KG1 (cell line): ENCODE data around the gene SPNS2.

Experiments used
- DNase-seq: peaks from one replicate; lab custom pipeline; 2025; lab: John Stamatoyannopoulos, UW

Gene SPNS2

DNA sequence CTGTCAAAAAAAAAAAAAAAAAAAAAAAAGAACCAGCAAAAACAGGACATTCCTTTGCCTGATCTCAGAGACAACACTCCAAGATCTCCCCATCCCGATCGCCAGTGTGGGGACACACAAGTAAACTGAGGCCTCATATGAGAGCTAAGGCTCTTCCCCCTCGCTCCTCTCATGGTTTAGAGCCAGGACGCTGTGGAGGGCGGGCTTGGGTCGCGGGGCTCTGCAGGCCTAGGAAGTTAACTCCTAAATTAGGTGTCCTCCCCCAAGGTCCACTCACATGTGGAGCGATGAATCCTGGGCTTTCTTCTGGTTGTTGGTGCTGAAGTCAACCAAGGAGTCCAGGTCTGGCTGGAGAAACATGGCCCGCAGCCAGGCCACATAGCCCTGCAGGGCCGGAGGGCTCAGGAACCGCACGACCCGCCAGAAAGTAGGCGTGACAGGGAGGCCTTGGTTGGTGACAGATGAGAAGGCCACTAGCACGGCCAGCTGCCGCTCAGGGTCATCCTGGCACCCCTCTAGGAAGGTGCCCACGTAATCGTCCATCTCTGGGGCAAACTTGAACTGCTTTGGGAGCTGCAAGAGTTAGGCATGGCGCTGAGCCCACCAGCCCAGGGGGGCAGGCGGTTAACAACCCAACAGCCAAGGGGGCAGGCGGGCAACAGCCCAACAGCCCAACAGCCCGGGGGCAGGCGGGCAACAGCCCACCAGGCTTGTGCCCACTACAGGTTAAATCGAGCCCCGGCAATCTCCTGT, 51.3 kb downstream of the SPNS2 start:
- no peak for DNase-seq

- DNase-seq = no peak
Measured at GRCh38 chr17:4550534-4551039, 51.9 kb downstream of the SPNS2 start.

DNA sequence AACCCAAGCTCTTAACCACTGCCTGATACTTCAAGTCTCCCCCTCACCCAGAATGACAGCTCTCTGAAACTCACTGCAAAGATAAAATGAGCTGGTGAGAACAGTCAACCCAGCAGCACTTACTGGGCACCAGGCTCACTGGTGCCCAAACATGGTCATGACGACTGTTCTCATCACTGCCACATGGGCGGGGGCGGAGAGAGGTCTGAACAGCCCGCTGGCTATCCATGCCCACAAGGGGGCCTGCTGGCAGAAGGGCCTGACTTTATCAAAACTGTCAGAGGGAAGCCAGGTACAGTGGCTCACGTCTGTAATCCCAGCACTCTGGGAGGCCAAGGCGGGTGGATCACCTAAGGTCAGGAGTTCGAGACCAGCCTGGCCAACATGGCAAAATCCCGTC, 52.5 kb downstream of the SPNS2 start:
- no peak for DNase-seq

GRCh38 chr17:4551796-4552525, 53.3 kb downstream of the SPNS2 start:
- no peak for DNase-seq

GRCh38 chr17:4553669-4554068, 55.0 kb downstream of the SPNS2 start:
- DNase-seq = no peak

DNA sequence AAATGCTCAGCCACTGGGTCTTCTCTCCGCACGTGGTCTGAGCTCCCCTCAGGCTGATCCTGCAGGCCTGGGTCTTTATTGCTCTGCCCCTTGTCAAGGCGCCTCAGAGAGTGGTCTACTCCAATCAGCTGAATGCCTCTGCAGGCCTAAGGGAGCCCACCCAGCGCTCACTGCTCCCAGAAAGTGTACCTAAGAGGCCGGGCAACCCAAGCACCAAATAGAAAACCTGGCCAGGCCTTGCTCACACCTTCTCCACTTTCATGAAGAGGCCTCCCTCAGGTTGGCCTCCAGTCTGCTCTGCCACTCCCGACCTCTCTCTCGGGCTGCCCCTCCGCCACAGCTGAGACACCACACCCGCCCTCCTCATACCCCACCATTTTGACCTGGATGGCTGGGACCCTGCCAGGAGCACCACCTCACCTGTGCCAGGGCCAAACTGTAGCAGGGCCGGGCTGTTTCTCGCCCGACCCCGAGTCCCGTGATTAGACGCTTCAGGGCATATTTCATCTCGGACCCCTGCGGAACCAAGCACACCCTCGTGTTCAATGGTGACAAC, 55.8 kb downstream of the SPNS2 start:
- DNase-seq = no peak

GRCh38 chr17:4554997-4555799, 56.5 kb downstream of the SPNS2 start, which contains the start of gene MYBBP1A:
Gene MYBBP1A, minus strand, starts transcription at chr17:4555384. Its CDS starts 60 bp downstream, at chr17:4555324.
- DNase-seq = peak; percentile 68

- DNase-seq = no peak
Measured at GRCh38 chr17:4555873-4556759, 57.4 kb downstream of the SPNS2 start.

- no peak for DNase-seq
Measured at GRCh38 chr17:4556996-4557395, 58.3 kb downstream of the SPNS2 start.

DNA sequence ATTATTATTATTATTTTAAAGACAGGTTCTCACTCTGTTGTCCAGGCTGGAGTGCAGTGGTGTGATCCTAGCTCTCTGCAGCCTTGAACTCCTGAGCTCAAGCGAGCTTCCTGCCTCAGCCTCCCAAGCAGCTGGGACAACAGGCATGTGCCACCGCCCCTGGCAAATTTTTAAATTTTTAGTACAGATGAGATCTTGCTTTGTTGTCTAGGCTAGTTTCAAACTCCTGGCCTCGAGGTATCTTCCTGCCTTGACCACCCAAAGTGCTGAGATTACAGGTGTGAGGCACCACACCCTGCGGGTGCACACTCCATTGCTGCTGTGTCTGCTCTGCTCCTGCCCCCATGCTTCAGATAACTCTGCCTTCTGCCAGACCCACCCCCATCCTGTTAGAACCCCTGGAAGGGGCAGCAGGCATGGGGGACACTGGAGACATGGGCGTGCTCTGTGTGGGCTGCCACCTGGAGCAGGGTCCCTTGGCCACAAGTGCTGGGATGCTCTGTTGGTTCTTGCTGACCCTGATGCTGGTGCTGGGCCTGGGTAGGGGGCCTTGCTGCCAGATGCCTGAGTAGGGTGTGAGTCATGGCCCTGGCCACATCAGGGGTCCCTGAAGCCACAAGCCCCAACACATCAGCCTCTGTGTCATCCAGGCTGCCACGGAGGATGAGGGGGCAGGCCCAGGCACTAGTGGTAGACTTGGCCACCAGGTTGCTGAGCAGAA, 59.1 kb downstream of the SPNS2 start:
- no peak for DNase-seq

DNA sequence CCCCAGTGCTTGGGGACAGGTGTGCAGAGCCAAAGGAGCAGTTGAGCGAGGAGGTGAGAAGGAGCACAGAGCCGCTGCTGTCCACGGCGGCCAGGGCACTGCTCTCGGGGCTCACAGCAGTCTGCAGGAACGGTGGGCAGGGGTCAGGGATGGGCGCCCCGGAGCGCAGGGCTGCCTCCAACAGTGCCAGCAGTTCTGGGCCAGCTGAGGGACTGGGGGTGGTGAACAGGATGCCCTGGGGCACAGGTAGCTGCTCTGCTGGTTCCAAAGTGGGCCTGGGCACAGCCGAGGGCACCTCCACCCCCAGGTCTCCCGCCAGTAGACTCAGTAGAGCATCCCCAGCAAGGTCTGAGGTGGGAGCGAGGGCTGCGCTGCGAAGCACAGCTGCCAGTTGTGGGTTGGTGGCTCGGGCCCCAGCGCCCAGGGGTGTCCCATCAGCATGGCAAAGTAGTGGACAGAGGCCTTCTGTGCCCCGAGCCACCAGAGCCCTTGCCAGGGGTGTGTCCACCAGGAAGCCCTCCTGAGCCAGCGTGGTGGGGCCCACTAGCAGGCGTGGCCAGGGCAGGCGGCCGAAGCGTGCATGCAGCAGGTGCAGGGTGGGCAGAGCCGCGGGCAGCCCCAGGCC, 59.8 kb downstream of the SPNS2 start:
- no peak for DNase-seq

DNA sequence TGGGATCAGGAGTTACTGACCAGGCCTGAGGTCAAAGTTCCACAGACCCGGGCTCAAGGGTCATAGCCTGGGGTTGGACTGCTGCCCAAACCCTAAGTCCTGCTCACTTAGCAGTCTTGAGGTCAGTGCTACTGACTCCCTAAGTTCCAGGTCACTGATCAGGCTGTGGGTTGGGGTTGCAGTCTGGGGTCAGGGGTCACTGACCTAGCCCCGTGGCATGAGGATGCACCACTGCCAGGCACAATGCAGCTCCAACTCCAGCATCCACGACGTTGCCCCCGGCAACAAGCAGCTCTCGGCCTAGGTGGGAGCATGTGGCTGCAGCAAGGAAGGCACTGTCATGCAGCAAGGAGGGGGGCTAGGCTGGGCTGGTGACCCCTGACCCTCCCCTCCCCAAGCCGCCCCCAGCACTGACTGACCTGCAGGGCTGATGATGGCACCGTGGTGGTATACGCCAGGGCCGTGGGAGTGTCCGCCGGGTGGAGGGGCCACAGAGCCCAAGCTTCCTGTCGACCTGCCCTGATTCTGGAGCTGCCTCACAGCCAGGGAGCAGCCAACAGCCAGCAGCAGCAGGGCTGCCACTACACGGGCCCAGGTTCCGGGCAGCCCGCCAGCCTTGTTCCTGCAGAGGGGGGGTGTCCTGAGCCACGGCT, 60.6 kb downstream of the SPNS2 start:
- DNase-seq = no peak

GRCh38 chr17:4559966-4560365, 61.3 kb downstream of the SPNS2 start:
- no peak for DNase-seq

DNA sequence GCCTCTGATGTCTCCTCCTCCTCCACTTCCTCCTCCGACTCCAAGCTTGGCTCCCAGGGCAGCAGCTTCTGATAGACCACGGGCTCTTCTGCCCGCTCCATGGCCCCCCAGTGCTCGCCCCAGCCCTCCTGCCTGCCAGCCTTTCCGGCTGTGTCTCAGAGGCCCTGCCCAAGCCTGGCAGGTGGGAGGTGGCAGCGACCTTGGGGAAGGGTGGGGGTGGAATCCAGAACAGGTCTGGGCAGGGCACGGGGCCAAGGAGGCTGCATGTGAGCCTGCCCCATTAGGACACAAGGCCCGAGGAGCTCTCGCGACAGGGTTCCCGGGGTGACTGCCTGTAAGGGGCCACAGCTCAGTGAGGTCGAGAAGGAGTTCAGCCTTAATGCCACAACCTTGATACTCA, 61.7 kb downstream of the SPNS2 start, which contains the start of gene GGT6:
Gene GGT6, minus strand, starts transcription at position 157 of the 400 bp plus-strand sequence. Its CDS starts 56 bp downstream, at position 101.
- no peak for DNase-seq

- DNase-seq = no peak
Measured at GRCh38 chr17:4560837-4561256, 62.2 kb downstream of the SPNS2 start.

DNA sequence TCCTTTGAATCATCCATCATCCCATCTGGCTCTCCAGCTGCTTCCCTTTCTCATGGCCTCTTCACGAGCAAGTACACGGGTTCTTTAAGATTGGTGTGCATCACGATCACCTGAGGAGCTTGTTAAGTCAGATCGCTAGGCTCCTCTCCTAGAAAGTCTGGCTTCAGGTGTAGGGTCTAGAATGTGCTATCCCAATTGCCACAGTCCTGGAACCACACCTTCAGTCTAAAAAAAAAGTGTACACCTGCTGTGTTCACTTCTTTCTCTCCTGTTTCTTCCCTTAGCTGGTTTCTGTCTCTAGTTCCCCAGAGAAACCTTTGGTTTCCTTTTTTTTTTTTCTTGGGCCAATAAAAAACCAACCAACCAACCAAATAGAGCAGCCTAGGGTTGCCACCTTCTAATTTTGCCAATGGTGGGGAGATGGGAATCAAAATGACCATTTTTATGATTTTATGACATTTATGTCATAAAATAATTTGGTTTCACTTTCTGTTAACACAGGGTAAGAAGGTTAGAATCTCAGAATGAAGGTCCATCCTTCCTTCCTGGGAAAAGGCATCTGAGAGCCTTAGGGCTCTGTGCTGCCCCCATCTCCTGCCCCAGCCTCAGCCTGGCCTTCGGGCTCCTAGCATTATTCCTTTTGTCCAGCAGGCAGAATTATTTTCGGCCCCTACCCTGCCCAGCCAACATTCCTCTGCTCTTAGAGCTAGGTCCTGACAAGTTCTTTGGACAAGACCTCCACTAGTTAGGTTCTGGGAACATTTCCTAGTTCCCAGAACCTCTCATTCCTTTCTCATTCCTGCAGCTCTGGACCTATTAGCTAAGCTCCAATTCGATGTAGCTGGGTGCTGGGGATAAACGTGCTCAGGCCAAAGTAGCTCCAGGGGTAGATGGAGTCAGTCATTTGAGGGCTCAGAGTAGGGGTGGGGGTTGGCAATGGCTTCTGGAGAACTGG, 63.6 kb downstream of the SPNS2 start:
- DNase-seq = no peak

GRCh38 chr17:4565209-4566141, 66.8 kb downstream of the SPNS2 start:
- DNase-seq = peak; percentile 18
